ENCODE results near the gene PNPLA5.

Gene PNPLA5

GRCh38 chr22:43852573-43853327 is 39.1 kb downstream of the PNPLA5 start:
- TF ChIP-seq CTCF (IDR thresholded peaks at IDR 0.05; ENCODE audit: low read depth, low read length), result no peak
- H3K4me3 ChIP-seq (replicated peaks in 1 of 2; ENCODE audit: low read depth in 2 of 2, low read length in 2 of 2), result no peak overlapping the region
- DNase-seq (ENCODE audit: low read depth in 2 of 2), result no peak

DNA sequence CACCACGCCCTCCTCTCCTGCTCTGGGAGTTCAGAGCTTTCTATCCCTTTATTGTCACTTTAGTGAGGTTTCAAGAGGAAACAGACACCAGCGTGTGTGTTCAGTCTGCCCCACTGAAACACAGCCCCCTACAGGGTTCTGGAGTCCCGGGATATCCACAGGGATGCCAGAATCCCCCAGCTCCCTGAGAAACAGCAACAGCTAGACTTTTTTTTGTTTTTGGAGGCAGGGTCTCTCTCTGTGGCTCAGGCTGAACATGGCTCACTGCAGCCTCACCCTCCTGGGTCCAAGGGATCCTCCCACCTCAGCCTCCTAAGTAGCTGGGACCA is 39.9 kb downstream of the PNPLA5 start:
- no peak overlapping the region for H3K4me3 ChIP-seq (replicated peaks in 1 of 2; ENCODE audit: low read depth in 2 of 2, low read length in 2 of 2)
- TF ChIP-seq CTCF (IDR thresholded peaks at IDR 0.05; ENCODE audit: low read depth, low read length), result no peak
- no peak for DNase-seq (ENCODE audit: low read depth in 2 of 2)

GRCh38 chr22:43851058-43851978 is 40.5 kb downstream of the PNPLA5 start:
- DNase-seq (ENCODE audit: low read depth in 2 of 2), result no peak
- no peak overlapping the region for H3K4me3 ChIP-seq (replicated peaks in 1 of 2; ENCODE audit: low read depth in 2 of 2, low read length in 2 of 2)
- TF ChIP-seq CTCF (IDR thresholded peaks at IDR 0.05; ENCODE audit: low read depth, low read length), result no peak

GRCh38 chr22:43850529-43850928 is 41.3 kb downstream of the PNPLA5 start:
- no peak overlapping the region for H3K4me3 ChIP-seq (replicated peaks in 1 of 2; ENCODE audit: low read depth in 2 of 2, low read length in 2 of 2)
- DNase-seq (ENCODE audit: low read depth in 2 of 2), result no peak
- TF ChIP-seq CTCF (IDR thresholded peaks at IDR 0.05; ENCODE audit: low read depth, low read length), result no peak

DNA sequence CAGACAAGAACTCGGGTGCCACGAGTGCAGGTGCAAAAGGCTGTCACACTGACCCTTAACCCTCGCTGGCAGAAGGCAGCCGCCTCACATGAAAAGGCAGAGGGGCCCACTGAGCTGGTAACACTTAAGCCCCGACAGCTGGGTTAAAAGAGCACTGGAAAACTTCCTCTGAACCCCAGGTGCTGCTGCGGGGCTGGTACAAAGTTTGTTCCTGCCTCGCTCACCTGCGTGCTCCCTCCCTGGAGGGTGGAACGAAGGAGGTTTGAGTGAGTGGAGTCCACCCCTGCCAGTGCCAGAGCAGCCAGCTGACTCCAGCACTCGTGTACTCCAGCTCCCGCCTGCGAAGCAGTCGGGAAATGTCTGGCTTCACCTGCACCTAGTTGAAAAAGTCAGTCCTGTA is 42.1 kb downstream of the PNPLA5 start:
- DNase-seq (ENCODE audit: low read depth in 2 of 2), result no peak
- H3K4me3 ChIP-seq (replicated peaks in 1 of 2; ENCODE audit: low read depth in 2 of 2, low read length in 2 of 2), result no peak overlapping the region
- TF ChIP-seq CTCF (IDR thresholded peaks at IDR 0.05; ENCODE audit: low read depth, low read length), result no peak

DNA sequence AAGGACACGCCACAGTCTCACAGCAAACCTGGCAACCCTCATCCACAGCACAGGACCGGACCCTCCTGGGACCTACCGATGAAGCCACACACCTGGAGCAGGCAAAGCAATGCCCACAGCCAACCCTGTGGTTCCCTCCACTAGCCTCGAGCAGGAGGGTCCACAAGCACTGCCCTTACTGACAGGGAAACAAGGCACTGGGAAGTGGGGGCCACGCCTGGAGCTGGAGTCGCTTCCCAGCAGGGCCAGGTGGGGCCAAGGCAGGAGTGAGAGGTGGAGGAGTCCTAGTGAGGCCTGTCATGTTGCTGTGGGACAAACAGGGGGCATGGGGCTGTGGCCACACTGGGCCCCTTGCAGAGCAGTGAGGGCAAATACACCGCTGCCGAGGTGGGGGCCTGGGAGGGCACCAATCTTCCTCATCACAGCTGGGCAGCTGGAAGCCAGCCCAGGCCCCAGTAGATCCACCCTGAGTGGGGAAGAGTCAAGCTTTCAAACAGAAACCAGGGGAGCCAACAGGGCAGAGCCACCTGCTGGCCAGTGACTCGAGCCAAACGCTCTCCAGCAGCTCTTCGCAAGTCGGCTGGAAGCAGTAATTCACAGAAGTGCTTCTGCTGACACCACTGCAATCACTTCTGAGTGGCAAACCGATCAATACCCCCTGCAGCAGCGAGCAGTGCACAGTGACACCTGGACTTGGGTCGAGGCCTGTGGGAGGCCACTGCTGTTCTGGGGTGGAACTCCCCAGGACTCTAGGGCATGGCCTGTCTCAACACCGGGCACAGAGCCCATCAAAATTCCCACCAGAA is 43.2 kb downstream of the PNPLA5 start:
- TF ChIP-seq CTCF (IDR thresholded peaks at IDR 0.05; ENCODE audit: low read depth, low read length), result peak; percentile 49
- H3K4me3 ChIP-seq (replicated peaks in 1 of 2; ENCODE audit: low read depth in 2 of 2, low read length in 2 of 2), result no peak overlapping the region
- peak; percentile 32 to 33 for DNase-seq (ENCODE audit: low read depth in 2 of 2)

All from cardiac fibroblast (primary cell).